Stimulated activated CD8-positive, alpha-beta memory T cell treated with anti-CD3 and anti-CD28 coated beads, Interleukin-4, amount 100 ng/mL, for 48 hours (primary cell): ENCODE measurements around the gene BIN2.
"Not testable (repeated sequence)": the region's sequence is repeated elsewhere in the genome, so short reads cannot be mapped to it uniquely, and the experiment has no call there.

Experiments
- DNase-seq: peaks from one replicate; pipeline ENCODE4 v3.0.0-alpha.2; 2020

BIN2 gene

GRCh38 chr12:51307655-51308593 lies 16.1 kb downstream of the BIN2 start:
- DNase-seq: no peak

GRCh38 chr12:51306507-51306906 lies 17.5 kb downstream of the BIN2 start:
- no peak for DNase-seq

GRCh38 chr12:51300768-51301167 lies 23.2 kb downstream of the BIN2 start:
- not testable (repeated sequence) for DNase-seq

- DNase-seq: no peak
Observed at GRCh38 chr12:51295651-51296050, 28.3 kb downstream of the BIN2 start.

GRCh38 chr12:51294097-51294496 lies 29.9 kb downstream of the BIN2 start:
- DNase-seq: not testable (repeated sequence)

- no peak for DNase-seq
Observed at GRCh38 chr12:51293696-51294095, 30.3 kb downstream of the BIN2 start.

- DNase-seq: not testable (repeated sequence)
Observed at GRCh38 chr12:51291603-51292513, 32.1 kb downstream of the BIN2 start.

GRCh38 chr12:51285843-51286242 lies 38.1 kb downstream of the BIN2 start:
- DNase-seq: no peak

GRCh38 chr12:51281202-51281924 lies 42.6 kb downstream of the BIN2 start:
- DNase-seq: no peak

GRCh38 chr12:51275088-51275487 lies 48.9 kb downstream of the BIN2 start:
- DNase-seq: no peak

- DNase-seq: not testable (repeated sequence)
Observed at GRCh38 chr12:51272810-51273209, 51.2 kb downstream of the BIN2 start.

GRCh38 chr12:51270951-51271518 lies 52.9 kb downstream of the BIN2 start:
- no peak for DNase-seq

GRCh38 chr12:51270067-51270950 lies 53.7 kb downstream of the BIN2 start, which contains the start of gene SMAGP:
Gene SMAGP, minus strand, starts transcription at chr12:51270415. Its CDS starts 1,137 bp downstream, at chr12:51269278.
- peak; percentile 61 for DNase-seq

- peak; percentile 69 for DNase-seq
Observed at GRCh38 chr12:51269174-51270066, 54.6 kb downstream of the BIN2 start.

- no peak for DNase-seq
Observed at GRCh38 chr12:51265024-51265423, 59.0 kb downstream of the BIN2 start.

- DNase-seq: no peak
Observed at GRCh38 chr12:51264297-51264696, 59.7 kb downstream of the BIN2 start.

- no peak for DNase-seq
Observed at GRCh38 chr12:51263341-51263740, 60.6 kb downstream of the BIN2 start.

GRCh38 chr12:51262758-51263177 lies 61.2 kb downstream of the BIN2 start:
- peak; percentile 61 for DNase-seq

- not testable (repeated sequence) for DNase-seq
Observed at GRCh38 chr12:51259600-51259999, 64.4 kb downstream of the BIN2 start.

- DNase-seq: no peak
Observed at GRCh38 chr12:51254536-51254935, 69.4 kb downstream of the BIN2 start.
